GM12801 (cell line): ENCODE data around the gene CCDC102A.

Source experiments
- TF ChIP-seq, protein P1 (sequence below): IDR thresholded peaks from one replicate; pipeline ENCODE4 v1.5.1; 2011; ENCODE audit warnings: control low read depth; ENCODE audit not compliant: insufficient read length; ENCODE audit errors: extremely low read depth

The CCDC102A gene

DNA sequence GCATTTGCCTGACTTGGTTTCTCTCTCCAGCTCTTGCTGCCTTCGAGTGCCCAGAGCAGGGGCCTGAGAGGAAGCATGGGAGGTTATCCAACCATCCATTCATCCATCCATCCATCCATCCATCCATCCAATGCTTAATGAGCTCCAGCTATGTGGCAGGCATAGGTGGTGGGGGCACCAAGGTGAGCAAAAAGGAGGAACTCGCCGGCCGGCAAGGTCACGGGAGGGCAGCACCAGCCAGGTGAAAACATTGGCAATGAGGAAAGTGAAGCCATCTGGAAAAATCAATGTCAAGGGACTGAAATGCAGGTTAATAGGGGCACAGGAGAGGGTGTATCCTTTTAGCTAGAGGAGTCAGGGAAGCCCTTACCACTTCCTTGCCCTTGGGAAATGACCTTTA lies 31.9 kb downstream of the CCDC102A start:
- TF ChIP-seq, protein P1, sequence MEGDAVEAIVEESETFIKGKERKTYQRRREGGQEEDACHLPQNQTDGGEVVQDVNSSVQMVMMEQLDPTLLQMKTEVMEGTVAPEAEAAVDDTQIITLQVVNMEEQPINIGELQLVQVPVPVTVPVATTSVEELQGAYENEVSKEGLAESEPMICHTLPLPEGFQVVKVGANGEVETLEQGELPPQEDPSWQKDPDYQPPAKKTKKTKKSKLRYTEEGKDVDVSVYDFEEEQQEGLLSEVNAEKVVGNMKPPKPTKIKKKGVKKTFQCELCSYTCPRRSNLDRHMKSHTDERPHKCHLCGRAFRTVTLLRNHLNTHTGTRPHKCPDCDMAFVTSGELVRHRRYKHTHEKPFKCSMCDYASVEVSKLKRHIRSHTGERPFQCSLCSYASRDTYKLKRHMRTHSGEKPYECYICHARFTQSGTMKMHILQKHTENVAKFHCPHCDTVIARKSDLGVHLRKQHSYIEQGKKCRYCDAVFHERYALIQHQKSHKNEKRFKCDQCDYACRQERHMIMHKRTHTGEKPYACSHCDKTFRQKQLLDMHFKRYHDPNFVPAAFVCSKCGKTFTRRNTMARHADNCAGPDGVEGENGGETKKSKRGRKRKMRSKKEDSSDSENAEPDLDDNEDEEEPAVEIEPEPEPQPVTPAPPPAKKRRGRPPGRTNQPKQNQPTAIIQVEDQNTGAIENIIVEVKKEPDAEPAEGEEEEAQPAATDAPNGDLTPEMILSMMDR, result no peak

DNA sequence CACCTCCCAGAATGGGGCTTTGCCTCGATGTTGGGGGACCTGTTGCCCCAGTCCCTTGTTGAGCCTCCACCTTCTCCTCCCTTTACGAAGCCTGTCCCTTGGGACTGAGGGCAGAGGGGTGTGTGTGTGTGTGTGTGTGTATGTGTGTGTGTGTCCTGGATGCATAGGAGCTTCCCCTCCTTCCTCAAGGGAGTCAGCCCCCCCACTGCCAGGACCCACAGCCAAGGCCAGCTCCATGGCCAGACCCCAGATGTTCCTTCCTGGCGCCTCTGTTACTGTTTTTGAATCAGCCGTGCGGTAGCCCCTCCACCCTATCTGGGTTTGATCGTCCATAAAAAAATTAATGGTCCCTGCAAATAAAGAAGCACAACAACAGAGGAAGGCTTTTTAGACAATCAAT lies 32.4 kb downstream of the CCDC102A start:
- TF ChIP-seq, protein P1, result no peak

DNA sequence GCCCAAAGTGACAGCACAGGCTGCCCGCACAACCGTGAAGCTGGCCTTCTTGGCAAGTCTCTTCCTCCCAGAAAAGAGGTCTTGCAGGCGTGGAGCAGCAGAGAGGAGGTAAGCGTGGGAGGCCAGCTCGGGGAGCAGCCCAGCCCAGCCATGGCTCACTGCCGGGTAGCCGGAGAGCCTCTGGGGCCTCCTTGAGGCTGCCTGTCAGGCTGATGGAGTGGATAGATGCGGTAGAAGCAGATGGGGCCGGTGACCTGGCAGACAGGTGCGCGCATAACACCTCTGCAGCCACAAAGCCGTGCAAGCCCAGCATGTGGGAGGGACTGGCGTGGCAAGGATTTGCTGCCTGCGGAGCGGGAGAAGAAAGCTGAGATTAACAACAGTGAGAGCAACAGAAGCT lies 33.0 kb downstream of the CCDC102A start:
- TF ChIP-seq, protein P1, result no peak

DNA sequence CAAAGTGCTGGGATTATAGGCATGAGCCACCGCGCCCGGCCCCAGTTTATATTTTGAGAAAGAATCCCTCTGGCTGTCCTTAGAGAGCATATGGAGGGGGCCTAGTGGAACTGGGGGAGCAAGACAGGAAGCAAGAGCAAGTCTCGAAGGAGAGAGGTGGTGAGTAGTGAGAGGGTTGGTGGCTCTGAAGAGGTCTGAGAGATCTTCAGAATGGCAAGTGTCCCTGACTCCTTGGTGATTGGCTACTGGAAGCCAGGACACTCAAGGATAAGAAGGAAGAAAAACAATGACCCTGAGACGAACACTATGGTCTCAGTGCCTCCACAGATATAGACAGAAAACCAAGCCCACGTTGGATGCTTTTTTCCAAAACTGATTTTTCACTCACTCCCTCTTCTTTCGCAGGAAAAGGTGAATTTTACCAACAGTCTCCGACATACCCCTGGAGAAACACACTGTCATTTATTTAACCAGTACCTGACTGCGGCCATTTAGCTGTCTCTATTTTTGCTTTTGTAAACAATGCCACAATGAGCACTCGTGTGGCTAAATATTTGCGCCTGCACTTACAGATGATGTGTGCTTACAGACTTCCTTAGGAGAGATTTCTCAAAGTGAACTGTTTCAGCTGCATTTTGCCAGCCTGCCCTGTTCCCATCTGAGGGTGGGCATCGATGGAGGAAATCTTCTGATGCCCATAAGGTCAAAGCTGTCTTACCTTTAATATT lies 34.2 kb downstream of the CCDC102A start:
- TF ChIP-seq, protein P1, result no peak

DNA sequence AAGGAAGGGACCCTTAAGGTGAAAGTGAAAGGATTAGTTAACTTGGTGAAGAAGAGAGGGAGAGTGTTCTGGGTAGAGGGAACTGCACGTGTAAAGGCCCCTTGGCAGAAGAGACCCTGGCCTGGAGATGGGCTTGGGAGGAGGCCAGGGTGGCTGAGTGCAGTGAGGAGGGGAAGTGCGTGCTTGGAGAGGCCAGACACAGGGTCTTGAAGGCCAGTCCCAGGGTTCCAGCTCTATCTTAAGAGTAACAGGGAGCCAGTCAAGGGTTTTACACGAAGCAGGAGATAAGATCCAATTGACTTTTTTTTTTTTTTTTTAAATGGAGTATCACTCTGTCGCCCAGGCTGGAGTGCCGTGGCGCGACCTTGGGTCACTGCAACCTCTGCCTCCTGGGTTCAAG lies 34.9 kb downstream of the CCDC102A start:
- TF ChIP-seq, protein P1, result no peak

DNA sequence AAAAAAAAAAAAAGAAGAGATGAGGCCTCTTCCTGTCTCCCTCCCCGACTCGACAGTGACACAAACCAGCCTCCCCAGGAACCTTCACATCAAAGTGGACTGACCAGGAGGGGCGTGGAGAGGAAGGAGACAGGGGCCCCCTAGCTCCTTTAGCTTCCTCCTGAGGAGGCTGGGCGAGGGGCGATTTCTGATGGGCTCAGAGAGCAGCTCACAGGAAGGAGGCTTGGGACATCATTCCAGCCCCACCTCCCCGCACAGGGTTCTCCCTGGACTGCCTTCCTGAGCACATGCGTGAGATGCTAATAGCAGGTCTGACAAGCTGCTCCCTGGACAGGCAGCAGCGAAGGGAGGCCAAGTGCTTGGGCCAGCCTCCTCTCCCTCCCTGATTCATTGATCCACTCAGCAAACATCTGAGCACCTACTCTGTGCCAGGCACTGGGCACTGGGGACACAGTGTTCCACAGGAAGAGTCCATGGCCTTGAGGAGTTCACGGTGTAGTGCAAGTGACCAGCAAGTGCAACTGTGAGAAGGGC lies 35.7 kb downstream of the CCDC102A start:
- TF ChIP-seq, protein P1, result no peak

DNA sequence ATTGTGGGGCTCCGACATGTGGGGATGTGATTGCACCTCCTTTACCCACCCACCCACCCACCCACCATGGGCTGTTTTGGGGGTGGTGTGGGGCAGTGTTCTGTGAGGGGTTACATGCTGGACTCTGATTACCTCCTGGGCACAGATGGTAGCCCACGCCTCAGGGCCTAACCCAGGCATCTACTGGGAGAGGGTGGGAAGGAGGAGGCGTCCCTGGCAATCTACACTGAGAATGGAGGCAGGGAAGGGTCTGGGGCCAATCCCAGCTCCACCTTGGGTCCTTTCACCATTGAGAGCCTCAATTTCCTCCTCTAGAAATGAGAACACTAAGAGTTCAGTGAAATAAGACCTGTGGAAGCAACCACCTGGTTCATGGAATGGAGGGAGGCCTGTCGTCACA lies 38.3 kb downstream of the CCDC102A start:
- TF ChIP-seq, protein P1, result no peak
